Smooth muscle cell (in vitro differentiated cells): ENCODE data around the gene ITGAL. TPM values are rescaled to one million over a fixed set of nuclear protein-coding genes. Genes with fewer than 3 reads are reported as not detected.
A peak's percentile ranks its signal among the peaks of the same experiment; 100 is the strongest.

ENCODE experiments used
- DNase-seq: peaks from one replicate; lab custom pipeline; 2025; ENCODE audit not compliant: unreplicated experiment; lab: John Stamatoyannopoulos, UW
- H2AFZ ChIP-seq: fragments of 200-600 bp; sonication (generic); 2 replicates; pipeline ENCODE4 v1.6.0; 2016; ENCODE audit warnings: antibody characterized with exemption, low read depth, mild to moderate bottlenecking
- H3F3A ChIP-seq: fragments of 200-600 bp; sonication (generic); 2 replicates; pipeline ENCODE4 v1.6.0; 2017; ENCODE audit warnings: antibody characterized with exemption, low read depth
- H3K27ac ChIP-seq: fragments of 200-600 bp; sonication (generic); 2 replicates; pipeline ENCODE4 v1.5.1; 2016; ENCODE audit warnings: low read depth, mild to moderate bottlenecking
- H3K27me3 ChIP-seq: fragments of 200-600 bp; sonication (generic); 2 replicates; pipeline ENCODE4 v1.6.1; 2016; ENCODE audit warnings: low read depth, mild to moderate bottlenecking
- H3K36me3 ChIP-seq: fragments of 200-600 bp; sonication (generic); 2 replicates; pipeline ENCODE4 v1.5.1; 2016; ENCODE audit warnings: low read depth
- H3K4me1 ChIP-seq: fragments of 200-600 bp; sonication (generic); 2 replicates; pipeline ENCODE4 v1.5.1; 2016; ENCODE audit warnings: low read depth
- H3K4me2 ChIP-seq: fragments of 200-600 bp; sonication (generic); 2 replicates; pipeline ENCODE4 v1.6.0; 2016; ENCODE audit warnings: mild to moderate bottlenecking
- H3K4me3 ChIP-seq: fragments of 200-600 bp; sonication (generic); 2 replicates; pipeline ENCODE4 v1.5.1; 2016; ENCODE audit warnings: mild to moderate bottlenecking
- H3K79me2 ChIP-seq: fragments of 200-600 bp; sonication (generic); 2 replicates; pipeline ENCODE4 v1.6.0; 2016; ENCODE audit warnings: low read depth, mild to moderate bottlenecking
- H3K9ac ChIP-seq: fragments of 200-600 bp; sonication (generic); 2 replicates; pipeline ENCODE4 v1.6.0; 2016; ENCODE audit warnings: low read depth
- H3K9me3 ChIP-seq: fragments of 200-600 bp; sonication (generic); replicated peaks from 2 replicates; pipeline ENCODE4 v1.5.1; 2016; ENCODE audit warnings: low read depth
- H4K20me1 ChIP-seq: fragments of 200-600 bp; sonication (generic); 2 replicates; pipeline ENCODE4 v1.6.0; 2016; ENCODE audit warnings: low read depth
- whole genome bisulfite sequencing: methylation state at CpG from one replicate; pipeline ENCODE4 v1.1.7; 2016; ENCODE audit warnings: low lambda C conversion rate; 5-methylcytosine and 5-hydroxymethylcytosine counted together
- polyA plus RNA-seq: library from polyadenylated mRNA; unstranded; fragments of >200 nt; fragmentation: Nextera tagmentation; extraction: Ambion mirVana; gene quantifications from 2 replicates; pipeline ENCODE4 v1.2.1, GENCODE V29; 2016
- total RNA-seq: library from RNA; depleted of rRNA; stranded (reverse); fragments of >200 nt; gene quantifications from 2 replicates; pipeline ENCODE4 v1.2.3, GENCODE V29; 2014
- TF ChIP-seq, protein P1 (sequence below): fragments of 200-600 bp; sonication (generic); IDR thresholded peaks from 2 replicates; pipeline ENCODE4 v1.5.1; 2017; ENCODE audit warnings: borderline replicate concordance, mild to moderate bottlenecking, antibody characterized with exemption; ENCODE audit not compliant: insufficient read depth, poor library complexity, severe bottlenecking

Gene ITGAL
- total and polyA plus RNA-seq, 2 experiments from 2014 or later, result not detected

DNA sequence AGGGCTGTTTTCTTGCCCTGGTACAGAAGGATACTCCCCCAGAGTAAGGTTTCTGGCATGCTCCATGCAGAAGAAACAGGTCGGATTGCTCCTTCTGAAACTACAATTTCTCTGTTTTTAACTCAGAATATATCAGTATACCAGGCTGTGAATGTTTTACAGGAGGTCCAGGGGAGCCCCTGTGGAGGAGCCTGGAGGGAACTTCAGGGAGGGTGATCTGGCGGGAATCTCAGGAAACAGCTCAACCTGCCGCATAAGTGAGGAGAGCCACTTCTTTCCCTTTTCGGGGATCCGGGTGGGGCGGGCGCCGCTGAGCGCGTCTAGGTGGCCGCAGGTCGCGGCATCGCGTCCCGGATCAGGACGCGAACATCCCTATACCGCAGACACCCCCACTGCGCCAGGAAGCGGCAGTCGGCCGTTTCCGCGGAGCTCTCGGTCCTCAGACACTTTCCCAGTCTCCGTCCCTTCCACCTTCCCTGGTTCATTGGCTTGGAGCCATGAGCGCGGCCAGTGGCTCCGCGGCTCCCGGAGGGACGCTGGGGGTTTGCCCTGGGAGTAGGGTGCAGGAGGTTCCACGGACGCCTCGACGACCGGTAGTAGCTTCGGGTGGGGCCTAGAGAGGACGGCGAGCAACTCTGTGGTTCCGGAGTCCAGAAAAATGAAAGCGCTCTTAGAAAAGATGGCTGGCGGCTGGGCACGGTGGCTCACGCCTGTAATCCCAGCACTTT is 88.7 kb downstream of the ITGAL start:
- WGBS, result 38% methylated on average over 39 of the region's 46 CpGs
- peaks cover 15% of the 10 kb centered on the region for H3K79me2 ChIP-seq
- no peaks in the 10 kb centered on the region for H3K9me3 ChIP-seq
- peak overlapping the region; percentile 73 for H3K4me2 ChIP-seq
- TF ChIP-seq, protein P1, sequence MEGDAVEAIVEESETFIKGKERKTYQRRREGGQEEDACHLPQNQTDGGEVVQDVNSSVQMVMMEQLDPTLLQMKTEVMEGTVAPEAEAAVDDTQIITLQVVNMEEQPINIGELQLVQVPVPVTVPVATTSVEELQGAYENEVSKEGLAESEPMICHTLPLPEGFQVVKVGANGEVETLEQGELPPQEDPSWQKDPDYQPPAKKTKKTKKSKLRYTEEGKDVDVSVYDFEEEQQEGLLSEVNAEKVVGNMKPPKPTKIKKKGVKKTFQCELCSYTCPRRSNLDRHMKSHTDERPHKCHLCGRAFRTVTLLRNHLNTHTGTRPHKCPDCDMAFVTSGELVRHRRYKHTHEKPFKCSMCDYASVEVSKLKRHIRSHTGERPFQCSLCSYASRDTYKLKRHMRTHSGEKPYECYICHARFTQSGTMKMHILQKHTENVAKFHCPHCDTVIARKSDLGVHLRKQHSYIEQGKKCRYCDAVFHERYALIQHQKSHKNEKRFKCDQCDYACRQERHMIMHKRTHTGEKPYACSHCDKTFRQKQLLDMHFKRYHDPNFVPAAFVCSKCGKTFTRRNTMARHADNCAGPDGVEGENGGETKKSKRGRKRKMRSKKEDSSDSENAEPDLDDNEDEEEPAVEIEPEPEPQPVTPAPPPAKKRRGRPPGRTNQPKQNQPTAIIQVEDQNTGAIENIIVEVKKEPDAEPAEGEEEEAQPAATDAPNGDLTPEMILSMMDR, result no peak
- DNase-seq, result no peak
- no peak overlapping the region for H3K9ac ChIP-seq
- no peaks in the 10 kb centered on the region for H4K20me1 ChIP-seq
- H3F3A ChIP-seq, result no peaks in the 10 kb centered on the region
- peaks cover 5% of the 10 kb centered on the region for H3K4me1 ChIP-seq
- H3K4me3 ChIP-seq, result peak overlapping the region; percentile 30
- no peaks in the 10 kb centered on the region for H3K36me3 ChIP-seq
- H3K27ac ChIP-seq, result no peak overlapping the region
- no peaks in the 10 kb centered on the region for H3K27me3 ChIP-seq
- no peak overlapping the region for H2AFZ ChIP-seq

DNA sequence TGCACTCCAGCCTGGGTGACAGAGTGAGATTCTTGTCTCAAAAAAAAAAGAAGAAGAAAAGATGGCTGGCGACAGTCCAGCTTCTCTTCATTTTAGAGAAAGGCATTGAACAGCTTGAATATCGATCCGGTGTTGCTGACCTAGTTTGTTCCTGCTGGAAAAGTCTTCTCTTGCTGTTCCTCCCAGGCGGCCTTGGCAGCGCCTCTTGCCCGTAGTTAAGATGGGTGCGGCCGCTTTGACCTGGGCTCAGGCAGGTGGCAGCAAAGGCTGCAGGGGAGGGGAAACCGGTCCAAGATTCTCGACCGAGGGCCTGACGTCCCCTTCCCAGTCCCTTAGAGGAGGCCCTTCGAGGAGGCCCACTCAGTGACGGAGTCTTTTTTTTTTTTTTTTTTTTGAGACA is 89.5 kb downstream of the ITGAL start:
- TF ChIP-seq, protein P1, result no peak
- no peaks in the 10 kb centered on the region for H3K27me3 ChIP-seq
- no peak overlapping the region for H3K4me2 ChIP-seq
- no peaks in the 10 kb centered on the region for H3K36me3 ChIP-seq
- peaks cover 7% of the 10 kb centered on the region for H3K79me2 ChIP-seq
- 98% methylated on average over 14 of the region's 14 CpGs for WGBS
- no peak overlapping the region for H3K4me3 ChIP-seq
- H3K9me3 ChIP-seq, result no peaks in the 10 kb centered on the region
- H2AFZ ChIP-seq, result no peak overlapping the region
- peaks cover 5% of the 10 kb centered on the region for H3K4me1 ChIP-seq
- no peaks in the 10 kb centered on the region for H4K20me1 ChIP-seq
- H3K9ac ChIP-seq, result no peak overlapping the region
- no peak for DNase-seq
- no peaks in the 10 kb centered on the region for H3F3A ChIP-seq
- no peak overlapping the region for H3K27ac ChIP-seq

DNA sequence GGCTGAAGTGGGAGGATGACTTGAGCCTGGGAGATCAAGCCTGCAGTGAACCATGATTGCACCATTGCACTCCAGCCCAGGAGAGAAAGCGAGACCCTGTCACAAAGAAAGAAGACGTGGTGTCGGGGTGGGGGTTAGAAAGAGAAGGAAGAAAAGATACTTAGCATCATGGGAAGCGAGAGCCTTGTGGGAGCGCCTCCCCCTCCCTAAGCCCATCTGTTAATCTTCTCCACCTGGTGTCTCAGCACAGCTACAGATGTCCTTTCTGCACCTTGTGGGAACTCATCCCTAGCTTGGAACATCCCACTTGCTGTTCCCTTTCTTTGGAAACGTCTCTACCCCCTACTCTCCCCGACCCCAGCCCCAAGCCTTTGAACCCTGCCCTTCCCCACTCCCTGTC is 93.0 kb downstream of the ITGAL start:
- Histone ChIP-seq H3F3A (no peaks in the 10 kb centered on the region), H3K4me2 (no peak overlapping the region), H3K4me1 (peaks cover 3% of the 10 kb centered on the region), H3K9me3 (no peaks in the 10 kb centered on the region), H3K9ac (no peak overlapping the region), H4K20me1 (no peaks in the 10 kb centered on the region), H3K36me3 (no peaks in the 10 kb centered on the region), H3K27me3 (no peaks in the 10 kb centered on the region), H3K79me2 (no peaks in the 10 kb centered on the region), H3K27ac (no peak overlapping the region), H3K4me3 (no peak overlapping the region), H2AFZ (no peak overlapping the region)
- WGBS, result 74% methylated on average over 6 of the region's 7 CpGs
- TF ChIP-seq, protein P1, result no peak
- DNase-seq, result no peak

DNA sequence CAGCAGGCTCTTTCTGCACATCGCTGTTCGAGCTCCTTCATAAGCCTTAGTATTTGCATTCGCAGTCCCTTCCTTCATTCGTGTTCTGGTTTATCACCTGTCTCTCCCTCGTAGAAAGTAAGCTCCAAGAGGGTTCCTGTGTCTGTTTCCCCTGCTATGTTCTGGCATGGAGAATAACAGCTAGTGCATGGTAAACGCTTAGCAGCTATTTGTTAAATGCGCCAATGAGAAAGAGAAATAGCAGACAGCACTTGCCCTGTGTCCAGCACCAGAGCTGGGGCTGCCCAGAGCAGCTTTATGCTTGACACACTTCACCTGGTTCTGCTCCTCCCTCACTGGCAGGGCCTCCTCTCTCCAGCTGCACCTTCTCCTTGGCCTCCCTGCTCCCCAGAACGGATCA is 93.4 kb downstream of the ITGAL start:
- Histone ChIP-seq H2AFZ (no peak overlapping the region), H3K4me1 (peaks cover 7% of the 10 kb centered on the region), H3K27me3 (no peaks in the 10 kb centered on the region), H3K4me3 (no peak overlapping the region), H3K27ac (no peak overlapping the region), H3K9ac (no peak overlapping the region), H3K4me2 (no peak overlapping the region), H4K20me1 (no peaks in the 10 kb centered on the region), H3K36me3 (no peaks in the 10 kb centered on the region), H3K9me3 (no peaks in the 10 kb centered on the region), H3F3A (peaks cover 3% of the 10 kb centered on the region), H3K79me2 (no peaks in the 10 kb centered on the region)
- TF ChIP-seq, protein P1, result no peak
- no peak for DNase-seq
- 89% methylated on average over 8 of the region's 8 CpGs for WGBS
